Measurements from ENCODE around the gene TPRG1. TPM values are rescaled to one million over a fixed set of nuclear protein-coding genes. Genes with fewer than 3 reads are reported as not detected.

Gene TPRG1
- total and polyA plus RNA-seq, 4 donors, result 1.0 to 46.6 (median 6.9) TPM

GRCh38 chr3:189236352-189236751 is 64.6 kb downstream of the TPRG1 start (continued):
- TF ChIP-seq CTCF (IDR thresholded peaks at IDR 0.05; ENCODE audit: low read depth, low read length, missing input control), result no peak
- no peak for TF ChIP-seq RXRA (IDR thresholded peaks at IDR 0.05)
- no peak for TF ChIP-seq HNF4G (IDR thresholded peaks at IDR 0.05)

- TF ChIP-seq REST (IDR thresholded peaks at IDR 0.05), result no peak
- no peak for TF ChIP-seq YY1 (IDR thresholded peaks at IDR 0.05)
- WGBS, result 94% methylated on average over 4 of the region's 4 CpGs
- Histone ChIP-seq H3K36me3 (ENCODE audit: control insufficient read depth in 4 of 4, insufficient read depth in 3 of 4, low read depth in 1 of 4, low read length in 3 of 4) (peaks cover 0 to 1% (median 0%) of the 10 kb centered on the region in 4 donors), H3K4me1 (ENCODE audit: control insufficient read depth in 4 of 4, insufficient read depth in 4 of 4, low read length in 3 of 4) (no peaks in the 10 kb centered on the region), H3K9me3 (ENCODE audit: control insufficient read depth in 4 of 4, low read length in 3 of 4) (no peaks in the 10 kb centered on the region), H3K9ac (ENCODE audit: low read depth in 1 of 2, low read length in 2 of 2) (no peak overlapping the region), H3K27ac (ENCODE audit: low read depth in 1 of 2, low read length in 2 of 2) (no peak overlapping the region), H3K27me3 (ENCODE audit: control insufficient read depth in 4 of 4, insufficient read depth in 4 of 4, low read length in 3 of 4) (no peaks in the 10 kb centered on the region), H3K4me3 (ENCODE audit: low read depth in 1 of 3, low read length in 3 of 3) (no peak overlapping the region)
- no peak for DNase-seq (ENCODE audit: low spot score)
These were observed 65.8 kb downstream of the TPRG1 start for GRCh38 chr3:189237526-189237925.

- TF ChIP-seq SP1 (IDR thresholded peaks at IDR 0.05) (no peak), FOXA2 (IDR thresholded peaks at IDR 0.05) (no peak), FOXA1 (IDR thresholded peaks at IDR 0.05) (no peak), NR2F2 (IDR thresholded peaks at IDR 0.05) (no peak), YY1 (IDR thresholded peaks at IDR 0.05) (no peak), JUND (IDR thresholded peaks at IDR 0.05) (no peak), TAF1 (conservative IDR thresholded peaks at IDR 0.05) (no peak), ZBTB33 (IDR thresholded peaks at IDR 0.05) (no peak), REST (IDR thresholded peaks at IDR 0.05) (no peak), RXRA (IDR thresholded peaks at IDR 0.05) (no peak)
- 97% methylated on average over 5 of the region's 5 CpGs for WGBS
- H3K27me3 ChIP-seq (ENCODE audit: control insufficient read depth in 4 of 4, insufficient read depth in 4 of 4, low read length in 3 of 4), result no peaks in the 10 kb centered on the region
- H3K27ac ChIP-seq (ENCODE audit: low read depth in 1 of 2, low read length in 2 of 2), result no peak overlapping the region
- DNase-seq (ENCODE audit: low spot score), result no peak
- peaks cover 0 to 1% (median 0%) of the 10 kb centered on the region in 4 donors for H3K36me3 ChIP-seq (ENCODE audit: control insufficient read depth in 4 of 4, insufficient read depth in 3 of 4, low read depth in 1 of 4, low read length in 3 of 4)
- no peaks in the 10 kb centered on the region for H3K9me3 ChIP-seq (ENCODE audit: control insufficient read depth in 4 of 4, low read length in 3 of 4)
- H3K4me3 ChIP-seq (ENCODE audit: low read depth in 1 of 3, low read length in 3 of 3), result no peak overlapping the region
- H3K4me1 ChIP-seq (ENCODE audit: control insufficient read depth in 4 of 4, insufficient read depth in 4 of 4, low read length in 3 of 4), result no peaks in the 10 kb centered on the region
- H3K9ac ChIP-seq (ENCODE audit: low read depth in 1 of 2, low read length in 2 of 2), result no peak overlapping the region
These were observed 66.3 kb downstream of the TPRG1 start for GRCh38 chr3:189238071-189238470.

Data from liver (tissue), 9 donors.